GM19023 (cell line): ENCODE measurements around the gene ANGEL2.
A peak's percentile ranks its signal among the peaks of the same experiment; 100 is the strongest.

Source experiments
- ATAC-seq: cut with Tn5 transposase; IDR thresholded peaks from one replicate; pipeline ENCODE4 v1.9.1; 2021; ENCODE audit warnings: mild to moderate bottlenecking, moderate library complexity; ENCODE audit not compliant: unreplicated experiment

Gene ANGEL2

DNA sequence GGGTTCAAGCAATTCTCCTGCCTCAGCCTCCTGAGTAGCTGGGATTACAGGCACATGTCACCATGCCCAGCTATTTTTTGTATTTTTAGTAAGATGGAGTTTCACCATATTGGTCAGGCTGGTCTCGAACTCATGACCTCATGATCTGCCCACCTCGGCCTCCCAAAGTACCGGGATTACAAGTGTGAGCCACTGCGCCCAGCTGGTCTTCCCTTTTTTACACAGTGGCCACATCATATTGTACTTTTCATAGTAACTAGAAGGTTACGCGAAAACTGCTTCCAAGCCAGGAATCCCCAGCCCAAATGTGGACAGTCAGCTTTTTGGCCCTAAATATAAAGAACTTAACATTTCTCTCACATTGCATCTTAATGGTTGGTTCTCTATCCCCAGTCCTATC, 61.2 kb downstream of the ANGEL2 start:
- ATAC-seq, result no peak

DNA sequence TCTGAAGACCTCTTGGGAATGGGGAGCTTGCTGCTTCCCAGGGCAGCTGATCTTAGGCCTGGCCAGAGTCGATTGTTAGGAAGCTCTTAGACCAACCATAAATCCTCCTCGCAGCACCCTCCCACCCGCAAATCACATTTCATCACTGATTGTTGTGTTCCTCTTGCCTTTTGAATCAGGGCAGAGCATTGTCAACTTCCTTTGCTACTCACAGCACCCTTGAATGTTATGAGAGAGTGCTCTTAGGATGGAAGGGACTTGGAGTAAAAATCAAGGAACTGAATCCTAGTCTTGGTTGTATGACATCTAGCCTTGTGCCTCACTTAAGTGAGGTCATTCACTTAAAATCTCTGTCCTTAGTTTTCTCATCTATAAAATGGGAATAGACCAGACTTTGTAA, 62.3 kb downstream of the ANGEL2 start:
- no peak for ATAC-seq

DNA sequence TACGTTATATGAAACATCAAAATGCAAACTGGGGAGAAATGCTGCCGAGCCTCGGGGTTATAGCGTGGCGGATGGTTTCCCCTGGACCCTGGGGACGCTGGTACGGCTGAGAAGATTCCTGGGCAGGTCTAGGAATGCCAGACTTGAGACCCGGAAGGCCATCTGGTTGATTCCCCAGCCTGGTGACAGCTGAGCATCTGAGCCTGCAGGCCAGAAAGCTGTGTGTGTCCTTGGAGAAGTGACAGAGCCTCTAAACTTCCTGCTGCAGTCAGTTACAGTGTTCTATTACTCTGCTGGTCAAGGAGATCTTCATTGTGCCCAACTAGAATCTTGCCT, 63.1 kb downstream of the ANGEL2 start:
- ATAC-seq, result no peak

DNA sequence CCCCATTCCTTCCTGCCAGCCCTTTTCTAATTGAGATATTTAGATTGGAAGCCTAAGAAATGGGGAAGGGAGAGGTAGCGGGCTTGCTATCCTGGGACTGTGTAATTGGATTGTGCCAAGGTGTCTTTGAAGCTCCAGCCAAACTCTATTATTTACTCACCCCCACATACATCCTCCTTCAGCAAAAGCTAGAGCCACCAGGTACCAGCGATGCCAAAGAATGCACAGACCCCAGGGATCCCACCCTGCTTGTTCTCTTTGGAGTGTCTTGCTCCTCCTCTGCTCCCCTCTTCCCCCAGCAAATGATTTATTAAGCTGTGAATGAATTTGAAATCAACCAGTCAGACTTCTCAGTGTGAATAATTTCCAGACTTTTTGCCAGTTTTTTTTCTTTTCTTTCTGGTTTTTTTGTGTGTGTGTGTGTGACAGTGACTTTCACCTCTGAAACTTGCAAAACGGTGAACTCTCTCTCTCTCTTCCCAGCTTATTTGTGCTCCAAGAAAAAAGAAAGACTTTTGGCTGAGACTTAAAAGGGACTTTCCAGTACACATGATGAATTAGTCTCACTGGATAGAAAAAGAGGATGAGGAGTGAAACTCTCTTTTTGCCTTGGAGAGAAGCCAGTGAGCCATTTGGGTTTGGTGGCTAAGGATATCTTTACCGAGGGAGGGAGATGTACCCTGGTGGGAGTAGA, 63.6 kb downstream of the ANGEL2 start:
- ATAC-seq, result no peak

DNA sequence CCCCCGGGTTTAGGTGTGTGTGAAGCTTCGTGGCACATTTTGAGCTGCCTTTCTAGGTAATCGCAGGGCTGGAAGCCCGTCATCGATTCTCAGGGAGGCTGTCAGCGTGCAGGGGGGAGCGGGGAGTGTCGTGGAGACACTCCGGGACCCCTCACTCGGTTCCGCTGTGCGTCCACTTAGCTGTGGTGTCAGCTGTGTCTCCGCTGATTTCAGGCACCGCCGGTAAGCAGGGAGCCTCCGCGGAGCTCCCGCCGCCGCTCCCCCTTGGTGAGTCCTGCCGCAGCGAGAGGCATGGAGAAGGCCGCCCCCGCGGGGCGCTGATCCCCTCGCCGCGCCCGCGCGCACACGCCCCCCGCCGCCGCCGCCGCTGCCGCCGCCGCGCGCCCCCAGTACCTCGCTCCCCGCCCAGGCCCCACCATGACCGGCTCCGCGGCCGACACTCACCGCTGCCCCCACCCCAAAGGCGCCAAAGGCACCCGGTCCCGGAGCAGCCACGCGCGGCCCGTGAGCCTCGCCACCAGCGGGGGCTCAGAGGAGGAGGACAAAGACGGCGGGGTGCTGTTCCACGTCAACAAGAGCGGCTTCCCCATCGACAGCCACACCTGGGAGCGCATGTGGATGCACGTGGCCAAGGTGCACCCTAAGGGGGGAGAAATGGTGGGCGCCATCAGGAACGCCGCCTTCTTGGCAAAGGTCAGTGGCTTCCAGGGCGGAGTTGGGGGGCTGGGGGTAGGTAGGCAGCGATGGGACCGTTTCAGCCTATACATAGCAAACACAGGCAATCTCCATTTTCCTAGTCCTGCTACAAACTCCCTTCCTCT, 64.3 kb downstream of the ANGEL2 start:
- ATAC-seq, result peak; percentile 7

DNA sequence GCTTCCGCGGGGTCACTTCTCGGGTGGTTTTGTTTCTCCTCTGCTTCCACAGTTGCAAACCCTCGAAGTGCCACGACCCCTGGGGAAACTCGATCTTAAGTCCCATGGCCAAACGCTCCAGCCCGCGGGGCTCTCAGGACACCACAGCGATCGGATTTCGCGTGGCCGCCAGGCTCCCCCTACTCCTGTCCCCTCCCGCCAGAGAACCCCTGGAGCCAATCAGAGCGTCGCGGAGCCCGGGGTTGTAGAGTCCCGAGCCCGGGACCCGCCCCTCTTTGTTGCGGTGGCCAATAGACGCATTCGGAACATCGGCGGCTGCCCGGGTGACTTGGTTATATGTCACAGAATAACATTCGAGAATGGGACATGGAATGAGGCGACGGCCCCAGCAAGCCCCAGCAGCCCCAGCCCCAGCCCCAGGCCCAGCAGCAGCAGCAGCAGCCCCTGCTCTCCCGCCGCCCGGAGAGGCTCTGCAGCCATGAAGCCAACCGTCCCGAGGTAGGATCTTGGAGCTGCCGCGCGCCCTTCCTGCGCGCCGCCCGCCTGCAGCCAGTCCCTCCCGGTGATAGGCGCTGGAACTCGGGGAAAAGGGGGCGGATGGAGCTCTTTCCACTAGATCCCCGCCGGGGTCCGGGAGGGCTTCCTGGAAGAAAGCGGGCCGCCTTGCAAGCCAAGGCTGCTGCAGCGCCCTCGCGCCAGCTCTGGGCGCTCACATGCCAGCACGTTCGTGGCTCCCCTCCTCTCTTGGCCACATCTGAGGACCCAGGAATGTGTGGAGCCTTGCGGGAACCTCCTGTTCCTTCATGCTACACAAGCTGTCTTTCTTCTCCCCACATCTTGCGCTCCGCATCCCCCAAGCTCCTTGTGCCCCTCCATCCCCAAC, 65.2 kb downstream of the ANGEL2 start, which contains the start of gene VASH2:
Gene VASH2 (plus strand): TSS at position 299 of the 883 bp plus-strand sequence. CDS start 1,002 bp downstream, outside the sequence.
- ATAC-seq, result peak; percentile 92

DNA sequence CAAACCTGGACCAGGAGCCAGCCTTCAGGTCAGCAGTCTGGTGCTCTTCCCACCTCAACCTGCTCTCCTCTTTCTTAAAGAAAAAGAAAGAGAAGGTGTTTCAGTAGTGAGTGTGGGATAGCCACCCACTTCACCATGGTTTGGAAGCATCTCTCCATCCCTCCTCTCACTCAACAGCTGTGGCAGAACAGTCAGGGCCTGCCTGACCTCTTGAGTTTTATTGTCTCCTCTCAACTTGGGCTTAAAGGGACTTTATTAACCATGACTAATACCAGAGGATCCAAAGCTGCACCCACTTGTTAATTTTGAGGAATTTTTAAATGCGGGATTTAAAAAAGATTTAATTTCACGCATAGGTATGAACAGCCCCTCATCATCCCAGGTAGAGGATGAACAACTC, 65.9 kb downstream of the ANGEL2 start:
- no peak for ATAC-seq

DNA sequence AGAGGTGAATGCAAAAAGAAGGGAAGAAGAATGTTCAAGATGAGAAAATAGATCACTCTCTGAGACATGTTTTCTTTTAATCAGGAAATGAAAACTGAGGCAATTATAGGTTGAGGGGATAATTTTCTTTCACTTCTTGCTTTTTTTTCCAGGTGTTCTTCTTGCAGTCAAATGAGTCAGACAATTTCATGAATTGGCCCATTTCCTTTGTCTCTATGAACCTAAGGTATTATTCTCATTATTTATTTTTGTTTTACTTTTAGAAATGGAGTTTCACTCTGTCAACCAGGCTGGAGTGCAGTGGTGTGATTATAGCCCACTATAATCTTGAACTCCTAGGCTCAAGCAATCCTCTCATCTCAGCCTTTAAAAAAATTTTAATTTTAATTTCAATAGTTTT, 68.8 kb downstream of the ANGEL2 start:
- ATAC-seq, result no peak

DNA sequence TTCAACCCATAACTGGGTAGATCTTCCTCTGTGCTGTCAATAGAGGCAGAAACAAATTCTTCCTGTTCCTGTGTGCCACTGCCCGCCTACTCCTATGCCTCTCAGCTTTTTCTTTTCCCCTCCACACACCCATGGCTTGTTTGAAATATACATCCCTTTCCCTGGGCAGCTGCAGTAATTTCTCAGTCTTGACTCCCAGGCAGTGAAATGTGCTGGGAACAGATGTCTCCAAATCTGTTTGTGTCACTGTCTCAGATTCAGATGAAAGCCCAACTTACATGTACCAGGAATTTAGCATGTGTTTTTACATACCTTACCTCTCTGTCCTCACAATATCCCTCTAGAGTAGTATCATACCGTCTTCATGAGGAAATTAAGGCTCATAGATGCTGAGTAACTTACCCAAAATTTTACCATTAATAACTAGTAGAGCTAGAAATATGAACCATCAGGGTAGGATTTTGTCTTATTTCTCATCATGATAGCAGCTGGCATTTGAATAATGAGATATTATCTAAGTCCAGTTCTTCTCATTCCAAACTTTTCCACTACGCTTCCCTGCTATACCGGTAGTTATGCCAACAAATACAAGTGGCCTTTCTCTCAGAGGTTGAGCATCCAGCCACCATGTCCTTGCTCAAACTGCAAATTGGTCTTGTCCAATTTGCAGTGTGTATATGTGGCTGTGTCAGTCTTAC, 70.1 kb downstream of the ANGEL2 start:
- ATAC-seq, result no peak

DNA sequence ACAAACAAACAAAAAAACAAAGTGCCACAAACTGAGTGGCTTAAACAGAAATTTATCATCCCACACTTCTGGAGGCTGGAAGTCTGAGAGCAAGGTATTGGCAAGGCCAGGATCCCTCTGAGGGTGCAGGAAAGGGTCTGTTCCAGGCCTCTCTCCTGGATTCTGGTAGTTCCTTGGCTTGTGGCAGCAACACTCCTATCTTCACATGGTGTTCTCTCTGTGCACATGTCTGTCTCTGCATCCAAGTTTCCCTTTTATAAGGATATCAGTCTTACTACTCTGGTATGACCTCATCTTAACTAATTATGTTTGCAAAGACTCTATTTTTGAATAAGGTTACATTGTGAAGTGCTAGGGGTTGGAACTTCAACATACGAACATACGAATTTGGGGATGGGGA, 70.6 kb downstream of the ANGEL2 start:
- no peak for ATAC-seq

DNA sequence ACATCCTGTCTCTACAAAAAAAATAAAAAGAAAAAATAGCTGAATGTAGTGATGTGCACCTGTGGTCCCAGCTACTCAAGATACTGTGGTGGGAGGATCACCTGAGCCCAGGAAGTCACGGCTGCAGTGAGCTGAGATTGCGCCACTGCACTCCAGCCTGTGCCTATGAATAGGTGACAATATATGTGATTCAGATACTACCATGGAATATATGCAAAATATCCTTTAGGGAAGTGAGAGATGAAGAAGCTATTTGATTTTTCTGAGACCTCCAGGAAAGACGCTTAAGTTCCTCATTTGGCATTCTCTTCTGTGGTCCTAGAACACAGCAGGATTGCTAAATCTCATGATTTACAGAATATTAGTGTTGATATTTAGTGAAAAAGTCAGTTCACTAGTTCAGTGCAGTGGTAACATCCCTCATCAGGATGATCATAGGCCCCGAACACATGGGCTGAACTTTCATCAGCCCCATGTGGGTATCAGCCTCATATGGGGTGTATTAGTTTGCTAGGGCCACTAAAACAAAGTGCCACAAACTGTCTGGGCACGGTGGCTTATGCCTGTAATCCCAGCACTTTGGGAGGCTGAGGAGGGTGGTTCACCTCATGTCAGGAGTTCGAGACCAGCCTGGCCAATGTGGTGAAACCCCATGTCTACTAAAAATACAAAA, 71.3 kb downstream of the ANGEL2 start:
- ATAC-seq, result no peak

DNA sequence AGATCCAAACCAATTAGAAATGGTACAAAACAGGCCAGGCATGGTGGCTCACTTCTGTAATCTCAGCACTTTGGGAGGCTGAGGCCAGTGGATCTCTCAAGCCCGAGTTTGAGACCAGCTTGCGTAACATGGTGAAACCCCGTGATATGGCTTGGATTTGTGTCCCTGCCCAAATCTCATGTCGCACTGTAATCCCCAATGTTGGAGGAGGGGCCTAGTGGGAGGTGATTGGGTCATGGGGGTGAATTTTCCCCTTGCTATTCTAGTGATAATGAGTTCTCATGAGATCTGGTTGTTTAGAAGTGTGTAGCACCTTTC, 72.3 kb downstream of the ANGEL2 start:
- no peak for ATAC-seq

DNA sequence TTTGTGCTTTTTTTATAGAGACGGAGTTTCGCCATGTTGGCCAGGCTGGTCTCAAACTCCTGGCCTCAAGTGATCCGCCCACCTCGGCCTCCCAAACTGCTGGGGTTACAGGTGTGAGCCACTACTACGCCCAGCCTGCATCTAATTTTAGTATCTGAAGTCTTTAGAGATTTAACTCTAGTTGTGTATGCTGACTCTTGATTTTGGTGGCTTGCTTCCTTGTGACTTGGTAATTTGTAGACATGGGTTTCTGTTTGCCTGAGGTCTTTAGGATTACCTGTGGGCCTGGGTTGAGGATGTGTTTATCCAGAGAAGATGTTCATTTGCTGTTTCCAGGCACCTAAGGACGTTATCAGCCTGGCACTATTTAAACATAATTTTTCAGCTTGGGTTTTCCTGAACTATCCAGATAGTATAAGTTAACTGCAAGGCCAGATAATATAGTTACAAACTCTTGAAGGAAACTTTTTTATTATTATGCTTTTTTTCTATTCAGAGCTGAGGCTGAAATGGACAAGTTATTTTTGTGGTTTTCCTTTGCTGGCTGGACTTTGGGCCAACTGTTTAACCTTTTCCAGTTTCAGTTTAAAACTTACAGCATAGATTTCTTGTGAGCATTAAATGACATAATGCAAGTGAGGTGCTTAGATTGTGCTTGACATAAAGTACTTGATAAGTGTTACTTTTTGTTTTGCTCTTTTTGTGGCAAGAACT, 72.8 kb downstream of the ANGEL2 start:
- no peak for ATAC-seq
